BJ (cell line): ENCODE results near the gene MYO5A. TPM values are rescaled to one million over a fixed set of nuclear protein-coding genes. Genes with fewer than 3 reads are reported as not detected.

ENCODE experiments used
- CTCF ChIA-PET: fragments of 350-600 bp; formaldehyde crosslinking; extraction: SDS; loops from one replicate; lab custom pipeline; 2021; ENCODE audit warnings: antibody characterized with exemption, inconsistent platforms; lab: Yijun Ruan, JAX
- POLR2A ChIA-PET: fragments of 300-600 bp; sonication (Branson Sonifier 250); formaldehyde crosslinking; extraction: SDS; loops from one replicate; lab custom pipeline; 2021; ENCODE audit warnings: antibody characterized with exemption; lab: Charles Lee
- DNase-seq: peaks from one replicate; pipeline ENCODE4 v3.0.0-alpha.2; 2011; ENCODE audit warnings: low read depth
- H3K27me3 ChIP-seq: 2 replicates; pipeline ENCODE4 v1.6.0; 2011; ENCODE audit warnings: low read length; ENCODE audit not compliant: control insufficient read depth, insufficient read depth
- H3K36me3 ChIP-seq: 2 replicates; pipeline ENCODE4 v1.5.1; 2011; ENCODE audit warnings: low read length; ENCODE audit not compliant: control insufficient read depth, insufficient read depth
- H3K4me3 ChIP-seq: 2 replicates; pipeline ENCODE4 v1.5.1; 2011; ENCODE audit warnings: low read depth, mild to moderate bottlenecking, control low read depth, low read length
- polyA plus RNA-seq: library from polyadenylated mRNA; depleted of rRNA; stranded (reverse); fragments of >200 nt; gene quantifications from 2 replicates; pipeline ENCODE4 v1.2.3, GENCODE V29; 2011
- TF ChIP-seq, protein P1 (sequence below): IDR thresholded peaks from 2 replicates; pipeline ENCODE4 v1.5.1; 2011; ENCODE audit warnings: low read depth, mild to moderate bottlenecking, control low read depth, inconsistent platforms, low read length, moderate library complexity; ENCODE audit not compliant: insufficient read depth

Gene MYO5A
- polyA plus RNA-seq, 1 experiment: 38.3 TPM

DNA sequence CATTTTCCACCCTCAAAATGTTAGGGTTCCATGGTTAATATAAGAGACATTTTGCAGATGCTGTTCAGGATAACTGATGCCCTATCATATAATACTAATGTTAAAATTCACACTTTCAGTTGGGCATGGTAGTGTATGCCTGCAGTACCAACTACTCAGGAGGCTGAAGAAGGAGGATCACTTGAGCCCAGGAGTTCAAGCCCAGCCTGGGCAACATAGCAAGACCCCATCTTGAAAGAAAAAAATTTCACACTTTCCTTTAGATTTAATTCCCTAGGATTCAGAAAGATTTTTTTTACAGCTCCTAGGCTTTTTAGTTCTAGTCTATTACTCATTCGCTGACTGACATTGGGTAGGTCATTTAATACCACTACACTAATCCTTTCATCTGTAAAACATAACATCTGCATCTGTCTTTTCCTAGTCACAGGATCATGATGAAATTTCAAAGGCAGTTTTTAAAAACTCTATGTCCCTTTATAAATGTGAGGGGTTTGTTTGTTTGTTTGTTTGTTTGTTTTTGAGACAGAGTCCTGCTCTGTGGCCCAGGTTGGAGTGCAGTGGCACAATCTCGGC, 103.7 kb downstream of the MYO5A start:
- POLR2A ChIA-PET: no interaction called here
- no peaks in the 10 kb centered on the region for H3K27me3 ChIP-seq
- CTCF ChIA-PET: interaction anchor here (0.6 kb wide), 1 partner anchor 20 kb away, joined by 3 read pairs; no protein-coding TSS in a partner anchor
- no peak for DNase-seq
- H3K36me3 ChIP-seq: no peaks in the 10 kb centered on the region
- TF ChIP-seq, protein P1, sequence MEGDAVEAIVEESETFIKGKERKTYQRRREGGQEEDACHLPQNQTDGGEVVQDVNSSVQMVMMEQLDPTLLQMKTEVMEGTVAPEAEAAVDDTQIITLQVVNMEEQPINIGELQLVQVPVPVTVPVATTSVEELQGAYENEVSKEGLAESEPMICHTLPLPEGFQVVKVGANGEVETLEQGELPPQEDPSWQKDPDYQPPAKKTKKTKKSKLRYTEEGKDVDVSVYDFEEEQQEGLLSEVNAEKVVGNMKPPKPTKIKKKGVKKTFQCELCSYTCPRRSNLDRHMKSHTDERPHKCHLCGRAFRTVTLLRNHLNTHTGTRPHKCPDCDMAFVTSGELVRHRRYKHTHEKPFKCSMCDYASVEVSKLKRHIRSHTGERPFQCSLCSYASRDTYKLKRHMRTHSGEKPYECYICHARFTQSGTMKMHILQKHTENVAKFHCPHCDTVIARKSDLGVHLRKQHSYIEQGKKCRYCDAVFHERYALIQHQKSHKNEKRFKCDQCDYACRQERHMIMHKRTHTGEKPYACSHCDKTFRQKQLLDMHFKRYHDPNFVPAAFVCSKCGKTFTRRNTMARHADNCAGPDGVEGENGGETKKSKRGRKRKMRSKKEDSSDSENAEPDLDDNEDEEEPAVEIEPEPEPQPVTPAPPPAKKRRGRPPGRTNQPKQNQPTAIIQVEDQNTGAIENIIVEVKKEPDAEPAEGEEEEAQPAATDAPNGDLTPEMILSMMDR: no peak
- H3K4me3 ChIP-seq: no peak overlapping the region

DNA sequence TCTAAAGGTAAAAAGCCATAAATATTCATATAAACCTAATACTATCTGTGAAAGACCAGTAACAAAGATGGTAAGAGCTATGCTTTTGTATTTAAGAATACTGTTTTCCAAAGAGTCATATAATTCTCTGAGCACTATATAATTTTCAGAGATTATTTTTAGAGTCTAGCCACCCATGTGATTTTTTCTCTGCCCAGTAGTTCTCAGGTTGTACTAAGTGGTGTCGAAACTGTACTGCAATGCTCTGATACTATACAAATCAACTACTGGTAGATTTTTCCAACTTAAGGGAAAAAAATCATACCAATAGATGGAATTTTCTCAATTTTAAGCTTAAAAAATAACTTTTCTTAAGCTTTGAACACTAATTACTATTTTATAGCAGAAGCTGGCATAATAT, 104.8 kb downstream of the MYO5A start:
- H3K4me3 ChIP-seq: no peak overlapping the region
- POLR2A ChIA-PET: interaction anchor here (0.5 kb wide), 1 partner anchor 125 kb away, joined by 3 read pairs; no protein-coding TSS in a partner anchor
- TF ChIP-seq, protein P1: no peak
- CTCF ChIA-PET: interaction anchor here (0.6 kb wide), 1 partner anchor 38 kb away, joined by 3 read pairs; no protein-coding TSS in a partner anchor
- H3K36me3 ChIP-seq: no peaks in the 10 kb centered on the region
- H3K27me3 ChIP-seq: no peaks in the 10 kb centered on the region
- no peak for DNase-seq

DNA sequence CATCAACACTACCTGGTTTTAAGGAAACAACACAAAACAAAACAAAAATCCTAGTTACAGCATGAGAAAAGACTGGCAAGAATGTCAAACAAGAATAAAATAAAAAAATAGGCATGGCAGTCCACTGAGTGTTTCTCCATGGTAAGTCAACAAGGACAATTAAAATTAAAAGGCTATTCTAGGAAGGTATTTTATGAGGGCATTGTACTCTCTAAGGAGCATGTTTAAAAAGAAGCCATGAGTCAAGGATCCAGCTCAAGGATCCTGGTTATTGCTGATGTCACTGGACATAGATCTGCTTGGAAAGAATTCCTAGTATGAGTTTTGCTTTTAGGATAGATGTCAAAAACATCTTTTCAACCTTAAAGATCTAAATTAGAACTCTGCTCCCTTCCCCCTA, 106.7 kb downstream of the MYO5A start:
- ChIA-PET CTCF (interaction anchor here (0.5 kb wide), 1 partner anchor 46 kb away, joined by 3 read pairs; no protein-coding TSS in a partner anchor), POLR2A (no interaction called here)
- no peaks in the 10 kb centered on the region for H3K27me3 ChIP-seq
- TF ChIP-seq, protein P1: no peak
- DNase-seq: no peak
- H3K36me3 ChIP-seq: no peaks in the 10 kb centered on the region
- H3K4me3 ChIP-seq: no peak overlapping the region

DNA sequence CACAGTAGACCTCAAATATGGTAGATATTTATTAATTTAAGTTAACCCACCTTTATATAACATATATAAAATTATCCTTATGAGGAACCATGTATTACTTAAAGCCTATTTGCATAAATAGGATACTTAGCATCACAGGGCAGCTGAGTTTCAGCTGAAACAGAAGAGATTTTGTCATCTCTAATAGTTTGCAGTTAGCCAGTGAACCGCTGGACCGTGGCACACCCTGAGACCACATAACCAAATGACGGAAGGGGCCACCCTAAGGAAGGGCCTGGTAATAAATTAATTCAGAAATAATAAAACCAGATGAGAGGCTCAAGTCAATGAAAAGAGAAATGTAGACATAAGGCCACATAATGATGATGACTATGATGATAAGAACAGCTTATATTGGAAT, 107.7 kb downstream of the MYO5A start:
- H3K27me3 ChIP-seq: no peaks in the 10 kb centered on the region
- POLR2A ChIA-PET: no interaction called here
- no peaks in the 10 kb centered on the region for H3K36me3 ChIP-seq
- CTCF ChIA-PET: no interaction called here
- TF ChIP-seq, protein P1: no peak
- DNase-seq: no peak
- H3K4me3 ChIP-seq: no peak overlapping the region

DNA sequence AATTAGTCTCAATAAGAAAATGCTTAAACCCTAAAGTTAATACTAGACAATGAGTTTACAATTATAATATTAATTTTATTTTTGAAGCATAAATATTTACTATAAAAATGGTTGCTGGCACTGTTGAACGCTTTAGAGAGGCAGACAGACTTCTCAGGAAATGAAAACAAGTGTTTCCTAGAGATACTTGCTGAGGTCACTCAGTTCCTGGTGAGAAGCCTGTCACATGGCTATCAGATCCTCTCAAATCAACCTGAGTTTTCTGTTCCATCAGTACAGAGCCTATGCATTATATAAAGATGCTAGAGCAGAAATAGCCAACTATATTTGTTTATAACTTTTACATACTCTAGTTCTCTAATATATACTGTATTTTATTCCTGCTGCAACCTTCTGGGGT, 109.2 kb downstream of the MYO5A start:
- Histone ChIP-seq H3K27me3 (no peaks in the 10 kb centered on the region), H3K36me3 (no peaks in the 10 kb centered on the region), H3K4me3 (no peak overlapping the region)
- TF ChIP-seq, protein P1: no peak
- ChIA-PET CTCF (no interaction called here), POLR2A (no interaction called here)
- no peak for DNase-seq
